Brain microvascular endothelial cell (primary cell): Measurements from ENCODE around the gene CES2.
"Not testable (repeated sequence)": the region's sequence is repeated elsewhere in the genome, so short reads cannot be mapped to it uniquely, and the experiment has no call there.

ENCODE experiments used
- DNase-seq: peaks from one replicate; pipeline ENCODE4 v3.0.0-alpha.2; 2020
- H3K27ac ChIP-seq: fragments of 250-450 bp; sonication (Bioruptor Pico); 2 replicates; pipeline ENCODE4 v1.5.1; 2020; ENCODE audit warnings: mild to moderate bottlenecking, moderate library complexity
- H3K27me3 ChIP-seq: fragments of 250-450 bp; sonication (Bioruptor Pico); replicated peaks from 2 replicates; pipeline ENCODE4 v1.5.1; 2020; ENCODE audit warnings: mild to moderate bottlenecking
- H3K36me3 ChIP-seq: fragments of 250-450 bp; sonication (Bioruptor Pico); replicated peaks from 2 replicates; pipeline ENCODE4 v1.5.1; 2020; ENCODE audit warnings: mild to moderate bottlenecking
- H3K4me3 ChIP-seq: 2 replicates; pipeline ENCODE4 v1.5.1; 2011; ENCODE audit warnings: low read depth, mild to moderate bottlenecking, control low read depth, low read length, moderate library complexity
- CTCF ChIP-seq: IDR thresholded peaks from 2 replicates; pipeline ENCODE4 v1.5.1; 2011; ENCODE audit warnings: low read depth, mild to moderate bottlenecking, moderate library complexity, low read length, control low read depth, inconsistent platforms; ENCODE audit errors: missing control alignments
- in situ Hi-C: cut with HindIII; loops from 2 replicates; pipeline ENCODE4 v1.10.0; 2017; ENCODE audit warnings: low sequenced_read_pairs, low pct_ligation_motif_present

The CES2 gene

GRCh38 chr16:66970775-66971720, 35.7 kb downstream of the CES2 start:
- peak; percentile 48 for DNase-seq
- Histone ChIP-seq H3K27me3 (no peaks in the 10 kb centered on the region), H3K4me3 (no peak overlapping the region), H3K36me3 (no peaks in the 10 kb centered on the region), H3K27ac (no peak overlapping the region)
- in situ Hi-C loops = no loop called here
- no peak for TF ChIP-seq CTCF

- Histone ChIP-seq H3K36me3 (no peaks in the 10 kb centered on the region), H3K27me3 (no peaks in the 10 kb centered on the region), H3K27ac (no peak overlapping the region), H3K4me3 (no peak overlapping the region)
- in situ Hi-C loops = no loop called here
- DNase-seq = no peak
- no peak for TF ChIP-seq CTCF
Observed at GRCh38 chr16:66972983-66973382, 37.7 kb downstream of the CES2 start.

- in situ Hi-C loops = no loop called here
Observed at GRCh38 chr16:66973716-66974115, 38.4 kb downstream of the CES2 start.

GRCh38 chr16:66974156-66974931, 39.0 kb downstream of the CES2 start:
- H3K27ac ChIP-seq, in situ Hi-C loops, DNase-seq, H3K27me3 ChIP-seq, H3K36me3 ChIP-seq, H3K4me3 ChIP-seq: not testable (repeated sequence)

More at GRCh38 chr16:66973716-66974115, 38.4 kb downstream of the CES2 start:
- Histone ChIP-seq H3K36me3 (no peaks in the 10 kb centered on the region), H3K27me3 (no peaks in the 10 kb centered on the region), H3K4me3 (no peak overlapping the region), H3K27ac (no peak overlapping the region)
- DNase-seq = no peak
- no peak for TF ChIP-seq CTCF

- in situ Hi-C loops, DNase-seq, H3K36me3 ChIP-seq: not testable (repeated sequence)
Observed at GRCh38 chr16:66974932-66975246, 39.6 kb downstream of the CES2 start.

GRCh38 chr16:66975302-66975893, 40.1 kb downstream of the CES2 start:
- TF ChIP-seq CTCF = no peak
- in situ Hi-C loops = no loop called here
- H3K36me3 ChIP-seq = no peaks in the 10 kb centered on the region

More at GRCh38 chr16:66974932-66975246, 39.6 kb downstream of the CES2 start:
- not testable (repeated sequence) for H3K27me3 ChIP-seq, H3K27ac ChIP-seq, H3K4me3 ChIP-seq

More at GRCh38 chr16:66975302-66975893, 40.1 kb downstream of the CES2 start:
- Histone ChIP-seq H3K27ac (no peak overlapping the region), H3K4me3 (no peak overlapping the region), H3K27me3 (no peaks in the 10 kb centered on the region)
- no peak for DNase-seq
